GM10847 (cell line): ENCODE results near the gene PTDSS2.

ENCODE experiments used
- POLR2A ChIP-seq: IDR thresholded peaks from 2 replicates; pipeline ENCODE4 v1.6.1; 2011; ENCODE audit not compliant: insufficient read length; ENCODE audit errors: extremely low read depth

The PTDSS2 gene

DNA sequence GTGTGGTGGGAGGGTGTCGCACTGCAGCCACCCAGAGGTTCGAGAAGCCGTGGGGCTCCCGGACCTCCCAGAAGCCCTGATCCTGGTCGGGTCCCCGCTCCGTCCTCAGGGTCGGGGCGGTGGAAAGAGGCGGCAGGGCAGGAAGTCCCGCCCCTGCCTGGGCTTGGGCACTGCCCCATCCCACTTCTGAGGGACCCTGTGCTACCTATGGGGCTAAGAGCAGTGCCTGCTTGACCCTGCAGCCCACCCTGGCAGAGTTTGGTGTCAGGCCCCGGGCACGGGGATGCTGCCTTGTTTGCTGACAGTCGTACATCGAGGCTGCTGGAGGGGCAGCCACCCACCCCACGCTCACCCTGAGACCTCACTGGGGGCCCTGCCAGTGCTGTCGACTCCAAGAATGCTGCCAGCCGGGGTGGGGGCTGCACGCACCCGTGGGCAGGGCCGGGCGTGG lies 37.5 kb downstream of the PTDSS2 start:
- no peak for TF ChIP-seq POLR2A

DNA sequence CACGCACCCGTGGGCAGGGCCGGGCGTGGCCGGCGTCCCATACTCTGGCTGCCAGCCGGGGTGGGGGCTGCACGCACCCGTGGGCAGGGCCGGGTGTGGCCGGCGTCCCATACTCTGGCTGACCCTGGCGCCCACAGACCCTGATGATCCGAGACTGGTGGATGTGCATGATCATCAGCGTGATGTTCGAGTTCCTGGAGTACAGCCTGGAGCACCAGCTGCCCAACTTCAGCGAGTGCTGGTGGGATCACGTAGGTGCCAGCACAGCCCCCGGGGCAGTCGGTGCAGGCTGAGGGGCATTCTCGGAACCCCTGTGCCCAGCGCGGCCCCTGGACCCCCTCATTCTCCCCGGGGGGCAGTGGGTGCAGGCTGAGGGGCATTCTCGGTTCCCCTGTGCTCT lies 38.0 kb downstream of the PTDSS2 start:
- TF ChIP-seq POLR2A: no peak

DNA sequence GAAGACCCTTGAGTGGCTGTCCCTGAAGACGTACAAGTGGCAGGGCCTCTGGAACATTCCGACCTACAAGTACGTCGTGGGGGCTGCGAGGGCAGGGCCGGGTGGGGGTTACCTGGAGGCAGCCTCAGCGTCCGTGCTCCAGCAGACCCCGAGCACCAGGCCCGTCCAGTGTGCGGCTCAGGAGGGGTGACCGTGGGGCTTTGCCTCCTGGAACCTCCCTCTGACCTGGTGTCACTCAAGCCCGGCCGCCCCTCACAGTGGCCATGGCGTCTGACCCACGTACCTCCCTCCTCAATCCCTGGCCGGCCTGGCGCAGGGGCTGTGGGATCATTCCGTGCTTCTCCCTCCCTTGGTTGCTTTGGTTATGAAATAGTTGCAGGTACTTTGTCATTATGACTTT lies 38.5 kb downstream of the PTDSS2 start:
- no peak for TF ChIP-seq POLR2A

DNA sequence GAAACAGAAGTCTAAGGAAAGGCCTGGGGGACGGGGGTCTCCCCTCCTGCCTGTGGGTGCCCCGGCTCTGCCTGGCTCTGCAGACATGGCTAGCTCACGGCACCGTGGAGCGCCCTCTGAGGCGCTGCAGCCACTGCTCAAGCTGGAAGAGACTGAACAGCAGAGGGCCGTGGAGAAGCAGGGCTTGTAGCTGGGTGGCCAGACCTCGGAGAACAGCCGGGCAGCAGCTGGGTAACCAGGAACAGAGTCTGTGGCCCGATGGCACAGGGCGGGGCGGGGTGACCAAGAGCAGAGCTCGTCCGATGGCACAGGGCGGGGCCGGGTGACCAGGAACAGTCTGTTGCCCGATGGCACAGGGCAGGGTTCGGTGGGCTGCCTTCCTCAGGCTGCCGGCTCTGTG lies 38.9 kb downstream of the PTDSS2 start:
- TF ChIP-seq POLR2A: no peak

DNA sequence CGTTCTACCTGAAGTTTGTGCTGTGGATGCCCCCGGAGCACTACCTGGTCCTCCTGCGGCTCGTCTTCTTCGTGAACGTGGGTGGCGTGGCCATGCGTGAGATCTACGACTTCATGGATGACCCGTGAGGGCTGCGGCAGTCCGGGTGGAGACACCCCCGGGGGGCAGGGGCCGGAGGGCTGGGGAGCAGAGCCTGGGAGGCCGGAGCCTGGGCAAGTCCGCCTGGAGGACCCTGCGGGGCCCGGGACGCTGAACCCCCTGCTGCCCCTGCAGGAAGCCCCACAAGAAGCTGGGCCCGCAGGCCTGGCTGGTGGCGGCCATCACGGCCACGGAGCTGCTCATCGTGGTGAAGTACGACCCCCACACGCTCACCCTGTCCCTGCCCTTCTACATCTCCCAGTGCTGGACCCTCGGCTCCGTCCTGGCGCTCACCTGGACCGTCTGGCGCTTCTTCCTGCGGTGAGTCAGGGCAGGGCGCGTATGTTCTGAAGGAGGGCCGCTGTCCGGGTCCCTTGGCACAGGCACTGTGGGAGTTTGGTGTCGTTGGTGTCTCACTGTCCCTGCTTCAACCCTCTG lies 39.6 kb downstream of the PTDSS2 start:
- no peak for TF ChIP-seq POLR2A

DNA sequence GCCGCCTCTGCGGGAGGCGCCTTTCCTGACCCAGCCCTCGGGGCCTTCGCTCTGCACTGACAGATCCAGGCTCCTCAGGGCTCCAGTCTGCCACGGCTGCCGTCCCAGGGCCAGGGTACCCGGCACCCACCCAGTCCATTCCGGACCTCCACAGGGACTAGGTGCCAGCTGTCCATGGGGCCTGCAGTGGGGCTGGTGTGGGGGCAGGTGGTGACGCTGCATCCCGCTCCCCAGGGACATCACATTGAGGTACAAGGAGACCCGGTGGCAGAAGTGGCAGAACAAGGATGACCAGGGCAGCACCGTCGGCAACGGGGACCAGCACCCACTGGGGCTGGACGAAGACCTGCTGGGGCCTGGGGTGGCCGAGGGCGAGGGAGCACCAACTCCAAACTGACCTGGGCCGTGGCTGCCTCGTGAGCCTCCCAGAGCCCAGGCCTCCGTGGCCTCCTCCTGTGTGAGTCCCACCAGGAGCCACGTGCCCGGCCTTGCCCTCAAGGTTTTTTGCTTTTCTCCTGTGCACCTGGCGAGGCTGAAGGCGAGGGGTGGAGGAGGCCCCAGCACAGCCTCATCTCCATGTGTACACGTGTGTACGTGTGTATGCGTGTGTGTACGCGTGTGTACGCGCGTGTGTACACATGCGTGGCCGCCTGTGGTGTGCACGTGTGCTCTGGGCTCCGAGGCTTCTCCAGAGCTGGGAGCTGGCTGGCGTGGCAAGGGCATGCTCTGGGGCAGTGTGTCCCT lies 40.3 kb downstream of the PTDSS2 start:
- no peak for TF ChIP-seq POLR2A

DNA sequence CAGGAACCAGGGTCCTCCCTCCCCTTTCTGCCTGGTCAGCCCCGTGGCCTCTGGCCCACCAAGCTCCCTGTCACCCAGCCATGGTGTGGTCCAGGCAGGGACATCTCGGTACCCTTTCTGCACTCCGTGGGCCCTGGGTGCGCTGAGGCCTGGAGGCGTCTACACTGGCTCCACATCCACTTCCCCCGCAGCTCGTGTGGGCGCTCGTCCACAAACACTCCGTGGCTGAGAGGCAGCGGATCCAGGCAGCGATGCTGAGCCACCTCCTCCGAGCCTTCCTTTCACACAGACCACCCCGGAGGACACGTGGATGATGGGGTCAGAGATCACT lies 40.8 kb downstream of the PTDSS2 start:
- TF ChIP-seq POLR2A: no peak

DNA sequence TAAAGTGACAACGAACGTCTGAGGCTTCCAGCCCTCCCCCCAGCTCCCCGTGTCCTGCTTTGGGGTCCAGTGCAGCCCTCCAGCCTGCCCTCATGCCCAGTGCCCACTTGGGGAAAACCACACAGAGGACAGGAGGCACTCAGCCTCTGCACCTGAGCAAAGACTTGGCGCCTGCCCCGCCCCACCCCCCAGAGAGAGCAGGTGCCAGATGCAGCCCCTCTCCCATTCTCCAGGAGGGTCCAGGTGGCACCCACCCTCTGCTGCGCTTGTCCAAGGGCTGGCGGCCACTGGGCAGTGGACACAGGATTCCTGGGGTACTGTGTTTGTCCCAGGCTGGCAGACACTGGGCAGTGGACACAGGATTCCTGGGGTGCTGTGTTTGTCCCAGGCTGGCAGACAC lies 41.3 kb downstream of the PTDSS2 start:
- TF ChIP-seq POLR2A: no peak

DNA sequence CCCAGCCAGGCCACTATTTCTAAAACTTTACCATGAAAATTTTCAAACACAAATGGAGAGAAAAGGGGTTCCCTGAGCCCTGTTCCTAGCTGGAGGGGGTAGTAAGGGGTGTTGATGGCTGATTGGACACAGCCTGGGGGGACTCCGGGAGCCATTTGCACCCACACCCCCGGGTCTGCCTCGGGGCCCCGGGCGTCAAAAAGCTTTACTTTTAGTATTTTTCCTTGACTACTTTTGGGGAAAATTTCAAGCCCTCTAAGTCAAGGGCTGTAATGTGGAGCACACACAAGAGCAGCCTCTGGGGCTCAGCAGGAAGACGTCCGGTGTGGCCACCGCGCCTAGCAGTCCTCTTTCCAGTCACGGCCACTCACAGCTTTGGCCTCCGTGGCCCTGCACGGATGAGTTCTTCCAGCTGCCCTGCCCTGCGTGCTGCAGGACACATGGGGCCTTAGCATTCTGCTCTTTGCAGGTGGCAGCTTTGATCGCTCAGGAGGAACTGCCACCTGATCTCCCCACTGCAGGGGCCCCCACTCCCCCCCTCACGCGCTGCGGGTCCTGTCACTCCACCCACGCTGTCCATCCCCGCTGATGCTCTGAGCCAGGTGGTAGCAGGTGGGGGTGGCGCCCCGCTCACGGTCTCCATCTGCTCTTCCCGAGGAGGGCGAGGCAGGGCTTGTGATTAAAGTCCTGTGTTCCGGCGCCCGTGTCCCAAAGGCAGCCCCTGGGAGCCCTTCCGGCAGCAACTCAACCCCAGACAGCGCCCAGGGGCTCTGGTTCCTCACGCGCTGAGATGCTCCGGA lies 42.5 kb downstream of the PTDSS2 start:
- no peak for TF ChIP-seq POLR2A

DNA sequence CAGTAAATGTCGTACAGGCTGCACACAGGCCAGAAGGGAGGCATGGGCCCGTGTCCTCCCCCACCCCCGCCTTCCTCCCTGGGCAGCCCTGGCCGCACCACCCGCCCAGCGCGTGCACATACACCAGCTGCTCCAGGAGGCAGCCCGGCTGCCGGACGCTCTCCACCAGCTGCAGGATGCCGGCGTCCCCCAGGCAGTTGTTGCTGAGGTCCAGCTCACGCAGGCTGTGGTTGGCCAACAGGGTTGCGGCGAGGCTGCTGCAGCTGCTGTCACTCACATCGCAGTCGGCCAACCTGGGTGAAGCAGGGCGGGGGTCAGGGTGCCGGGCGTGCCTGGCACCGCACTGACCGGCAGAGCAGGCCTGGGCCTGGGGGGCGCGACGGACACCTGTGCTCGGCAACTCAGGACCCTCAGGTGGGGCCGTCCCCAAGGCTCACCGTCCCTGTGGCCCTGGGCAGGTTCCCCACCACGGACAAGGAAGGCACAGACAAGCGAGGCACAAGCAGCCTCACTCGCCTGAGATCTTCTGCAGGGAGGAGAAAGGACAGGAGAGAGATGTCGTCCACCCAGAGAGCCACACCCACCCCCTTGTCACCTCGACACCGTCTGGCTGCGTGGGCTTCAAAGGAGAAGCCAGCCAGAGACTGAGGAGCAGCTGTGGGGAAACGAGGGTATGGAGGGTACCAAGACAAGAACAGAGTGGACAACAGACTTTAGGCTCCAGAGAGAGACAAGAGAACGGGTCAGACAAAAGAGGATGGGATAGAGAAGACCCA lies 44.9 kb downstream of the PTDSS2 start:
- TF ChIP-seq POLR2A: no peak

DNA sequence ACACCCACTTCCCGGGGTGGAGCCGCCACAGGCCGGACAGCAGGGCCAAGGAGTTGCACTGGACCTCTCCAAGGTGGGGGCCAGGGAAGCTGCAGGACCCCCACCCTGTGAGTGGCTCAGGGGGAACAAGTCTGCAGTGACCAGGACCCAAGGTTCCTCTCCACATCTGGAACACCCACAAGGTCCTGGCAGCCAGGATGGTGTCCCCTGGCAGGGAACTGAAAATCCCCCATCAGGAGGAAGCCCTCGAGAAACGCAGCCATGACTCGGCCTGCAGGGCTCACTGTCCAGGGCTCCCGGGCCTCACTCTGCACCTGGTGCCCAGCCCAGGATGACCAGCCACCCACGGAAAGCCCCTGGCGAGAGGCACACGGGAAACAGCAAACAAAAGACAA lies 45.5 kb downstream of the PTDSS2 start:
- TF ChIP-seq POLR2A: no peak

DNA sequence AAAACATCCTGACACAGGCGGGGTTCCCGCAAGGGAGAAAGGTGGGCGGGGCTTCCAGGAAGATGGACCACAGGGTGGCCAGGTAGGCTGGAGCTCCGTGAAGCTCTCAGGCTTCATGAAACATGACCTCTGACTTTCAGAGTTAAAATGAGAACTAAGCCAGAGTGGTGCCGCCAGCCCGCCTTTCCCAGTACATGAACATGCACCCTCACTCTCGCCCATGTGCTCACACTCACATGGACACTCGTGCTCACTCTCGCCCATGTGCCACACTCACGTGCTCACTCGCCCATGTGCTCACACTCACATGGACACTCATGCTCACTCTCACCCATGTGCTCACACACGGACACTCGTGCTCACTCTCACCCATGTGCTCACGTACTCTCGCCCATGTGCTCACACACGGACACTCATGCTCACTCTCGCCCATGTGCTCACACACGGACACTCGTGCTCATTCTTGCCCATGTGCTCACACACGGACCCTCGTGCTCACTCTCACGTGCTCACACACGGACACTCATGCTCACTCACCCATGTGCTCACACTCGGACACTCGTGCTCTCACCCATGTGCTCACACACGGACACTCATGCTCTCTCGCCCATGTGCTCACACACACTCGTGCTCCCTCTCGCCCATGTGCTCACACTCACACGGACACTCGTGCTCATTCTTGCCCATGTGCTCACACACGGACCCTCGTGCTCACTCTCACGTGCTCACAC lies 46.9 kb downstream of the PTDSS2 start:
- no peak for TF ChIP-seq POLR2A

DNA sequence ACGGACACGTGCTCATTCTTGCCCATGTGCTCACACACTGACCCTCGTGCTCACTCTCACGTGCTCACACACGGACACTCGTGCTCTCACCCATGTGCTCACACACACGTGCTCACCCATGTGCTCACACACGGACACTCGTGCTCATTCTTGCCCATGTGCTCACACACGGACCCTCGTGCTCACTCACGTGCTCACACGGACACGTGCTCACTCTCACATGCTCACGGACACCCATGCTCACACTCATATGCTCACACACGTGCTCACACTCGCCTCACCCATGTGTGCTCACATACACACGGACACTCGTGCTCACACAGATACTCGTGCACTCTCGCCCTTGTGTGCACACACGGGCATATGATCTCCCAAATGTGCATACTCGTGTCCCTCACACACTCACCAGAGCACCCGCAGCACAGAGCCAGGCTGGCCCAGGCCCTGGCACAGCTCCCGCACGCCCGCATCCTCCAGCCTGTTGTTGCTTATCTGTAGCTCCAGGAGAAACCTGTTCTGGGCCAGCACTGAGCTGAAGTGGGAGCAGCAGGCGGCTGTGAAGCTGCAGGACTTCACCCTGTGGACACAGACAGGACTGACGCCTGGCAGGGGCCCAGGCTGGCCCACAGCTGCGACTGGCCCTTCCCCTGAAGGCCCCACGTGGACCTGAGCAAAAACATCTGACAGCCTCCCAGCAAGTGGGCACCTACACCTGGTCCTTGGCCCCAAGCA lies 47.7 kb downstream of the PTDSS2 start:
- no peak for TF ChIP-seq POLR2A
